ENCODE measurements around the gene ANHX. TPM values are rescaled to one million over a fixed set of nuclear protein-coding genes. Genes with fewer than 3 reads are reported as not detected.

Gene ANHX
- total RNA-seq, 1 donor from 2014 or later: not detected

GRCh38 chr12:133227281-133227852 lies 8.3 kb downstream of the ANHX start:
- TF ChIP-seq EZH2 (IDR thresholded peaks at IDR 0.05; ENCODE audit: insufficient read depth, low read length) (no peak), CTCF (IDR thresholded peaks at IDR 0.05; ENCODE audit: insufficient read depth, low read depth, low read length) (no peak)
- Histone ChIP-seq H4K20me1 (ENCODE audit: insufficient read depth, low read length) (no peaks in the 10 kb centered on the region), H3K9ac (ENCODE audit: low read length) (no peak overlapping the region), H3K79me2 (ENCODE audit: insufficient read depth, low read length) (no peaks in the 10 kb centered on the region), H3K27ac (ENCODE audit: low read depth, low read length) (no peak overlapping the region), H3K36me3 (ENCODE audit: insufficient read depth, low read length) (no peaks in the 10 kb centered on the region), H3K4me3 (ENCODE audit: insufficient read depth, low read depth, low read length) (no peak overlapping the region), H3K4me1 (ENCODE audit: insufficient read depth, low read length) (no peaks in the 10 kb centered on the region), H3K27me3 (ENCODE audit: insufficient read depth, low read length) (no peaks in the 10 kb centered on the region), H3K9me3 (ENCODE audit: insufficient read depth, low read depth, low read length) (peaks cover 26% of the 10 kb centered on the region), H3K4me2 (ENCODE audit: low read length) (no peak overlapping the region), H2AFZ (ENCODE audit: low read depth, low read length) (no peak overlapping the region)
- H3K4me1 Mint-ChIP-seq (ENCODE audit: low read depth, unreplicated experiment): no peaks in the 10 kb centered on the region
- no peak for FAIRE-seq
- peaks cover 44% of the 10 kb centered on the region for H3K9me3 Mint-ChIP-seq (ENCODE audit: unreplicated experiment)
- no peak overlapping the region for H3K27ac Mint-ChIP-seq (ENCODE audit: unreplicated experiment)
- no peak for DNase-seq (ENCODE audit: low read depth)
- H3K36me3 Mint-ChIP-seq (ENCODE audit: low read depth, unreplicated experiment): no peaks in the 10 kb centered on the region
- no peak overlapping the region for H3K4me3 Mint-ChIP-seq (ENCODE audit: unreplicated experiment)
- no peaks in the 10 kb centered on the region for H3K27me3 Mint-ChIP-seq (ENCODE audit: low read depth, unreplicated experiment)

DNA sequence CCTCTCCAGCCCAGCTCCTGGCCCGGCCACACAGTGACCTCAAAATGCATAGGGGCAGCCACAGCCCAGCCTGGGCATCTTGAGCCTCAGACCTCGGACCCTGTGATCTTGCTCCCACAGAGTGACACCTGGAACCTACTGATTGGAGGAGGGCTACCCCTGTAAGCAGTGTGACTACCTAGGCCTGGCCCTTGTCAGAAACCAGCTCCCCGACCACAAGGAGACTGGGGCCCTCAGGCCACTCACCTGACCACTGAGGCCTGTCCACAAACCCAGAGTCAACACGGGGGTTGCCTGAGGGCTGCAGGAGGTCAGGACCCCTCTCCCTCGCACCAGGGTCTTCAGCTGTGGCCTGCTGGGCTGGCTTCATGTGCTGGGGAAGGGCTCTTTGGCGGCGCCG lies 9.0 kb downstream of the ANHX start:
- TF ChIP-seq EZH2 (IDR thresholded peaks at IDR 0.05; ENCODE audit: insufficient read depth, low read length) (no peak), CTCF (IDR thresholded peaks at IDR 0.05; ENCODE audit: insufficient read depth, low read depth, low read length) (no peak)
- Histone ChIP-seq H3K27ac (ENCODE audit: low read depth, low read length) (no peak overlapping the region), H3K9ac (ENCODE audit: low read length) (no peak overlapping the region), H3K27me3 (ENCODE audit: insufficient read depth, low read length) (no peaks in the 10 kb centered on the region), H3K4me2 (ENCODE audit: low read length) (no peak overlapping the region), H3K4me1 (ENCODE audit: insufficient read depth, low read length) (no peaks in the 10 kb centered on the region), H3K79me2 (ENCODE audit: insufficient read depth, low read length) (no peaks in the 10 kb centered on the region), H3K9me3 (ENCODE audit: insufficient read depth, low read depth, low read length) (peaks cover 19% of the 10 kb centered on the region), H2AFZ (ENCODE audit: low read depth, low read length) (no peak overlapping the region), H4K20me1 (ENCODE audit: insufficient read depth, low read length) (no peaks in the 10 kb centered on the region), H3K36me3 (ENCODE audit: insufficient read depth, low read length) (no peaks in the 10 kb centered on the region), H3K4me3 (ENCODE audit: insufficient read depth, low read depth, low read length) (no peak overlapping the region)
- DNase-seq (ENCODE audit: low read depth) (no peak), FAIRE-seq (no peak)
- Mint-ChIP-seq H3K27me3 (ENCODE audit: low read depth, unreplicated experiment) (no peaks in the 10 kb centered on the region), H3K36me3 (ENCODE audit: low read depth, unreplicated experiment) (no peaks in the 10 kb centered on the region), H3K4me3 (ENCODE audit: unreplicated experiment) (no peak overlapping the region), H3K4me1 (ENCODE audit: low read depth, unreplicated experiment) (no peaks in the 10 kb centered on the region), H3K9me3 (ENCODE audit: unreplicated experiment) (peaks cover 44% of the 10 kb centered on the region), H3K27ac (ENCODE audit: unreplicated experiment) (no peak overlapping the region)

GRCh38 chr12:133225527-133225926 lies 10.2 kb downstream of the ANHX start:
- Histone ChIP-seq H3K4me3 (ENCODE audit: insufficient read depth, low read depth, low read length) (no peak overlapping the region), H3K9me3 (ENCODE audit: insufficient read depth, low read depth, low read length) (peaks cover 22% of the 10 kb centered on the region), H3K4me1 (ENCODE audit: insufficient read depth, low read length) (no peaks in the 10 kb centered on the region), H3K79me2 (ENCODE audit: insufficient read depth, low read length) (no peaks in the 10 kb centered on the region), H2AFZ (ENCODE audit: low read depth, low read length) (no peak overlapping the region), H3K4me2 (ENCODE audit: low read length) (no peak overlapping the region), H3K9ac (ENCODE audit: low read length) (no peak overlapping the region), H3K27me3 (ENCODE audit: insufficient read depth, low read length) (no peaks in the 10 kb centered on the region), H3K27ac (ENCODE audit: low read depth, low read length) (no peak overlapping the region), H3K36me3 (ENCODE audit: insufficient read depth, low read length) (no peaks in the 10 kb centered on the region), H4K20me1 (ENCODE audit: insufficient read depth, low read length) (no peaks in the 10 kb centered on the region)
- DNase-seq (ENCODE audit: low read depth): no peak
- H3K9me3 Mint-ChIP-seq (ENCODE audit: unreplicated experiment): peaks cover 44% of the 10 kb centered on the region
- H3K36me3 Mint-ChIP-seq (ENCODE audit: low read depth, unreplicated experiment): no peaks in the 10 kb centered on the region
- H3K27ac Mint-ChIP-seq (ENCODE audit: unreplicated experiment): no peak overlapping the region
- H3K27me3 Mint-ChIP-seq (ENCODE audit: low read depth, unreplicated experiment): no peaks in the 10 kb centered on the region
- H3K4me3 Mint-ChIP-seq (ENCODE audit: unreplicated experiment): no peak overlapping the region
- TF ChIP-seq EZH2 (IDR thresholded peaks at IDR 0.05; ENCODE audit: insufficient read depth, low read length) (no peak), CTCF (IDR thresholded peaks at IDR 0.05; ENCODE audit: insufficient read depth, low read depth, low read length) (no peak)
- no peak for FAIRE-seq
- no peaks in the 10 kb centered on the region for H3K4me1 Mint-ChIP-seq (ENCODE audit: low read depth, unreplicated experiment)
